ENCODE results near the gene PROZ. TPM values are rescaled to one million over a fixed set of nuclear protein-coding genes. Genes with fewer than 3 reads are reported as not detected.

PROZ gene
- total and polyA plus RNA-seq, 2 of the 13 experiments (the other 11 are each of a cell fraction or from before 2014, with no cell fraction given), result 5.6 to 22.5 TPM

GRCh38 chr13:113183450-113184129 lies 25.1 kb downstream of the PROZ start (continued):
- TF ChIP-seq ZNF609 (CRISPR knock-in tag; IDR thresholded peaks at IDR 0.05; ENCODE audit: borderline replicate concordance) (peak; percentile 90), RERE (CRISPR knock-in tag; IDR thresholded peaks at IDR 0.05; ENCODE audit: low read depth) (peak; percentile 67; the same call in 1 of the 2 replicates), ZBTB46 (CRISPR knock-in tag; IDR thresholded peaks at IDR 0.05; ENCODE audit: borderline replicate concordance) (no peak), ZNF770 (CRISPR knock-in tag; IDR thresholded peaks at IDR 0.05) (no peak), ZNF790 (CRISPR knock-in tag; IDR thresholded peaks at IDR 0.05; ENCODE audit: borderline replicate concordance) (no peak), REST (IDR thresholded peaks at IDR 0.05; ENCODE audit: borderline replicate concordance in 1 of 2, low read depth in 1 of 2, low read length in 2 of 2) (no peak), NONO (IDR thresholded peaks at IDR 0.05) (no peak), NONO (CRISPR knock-in tag; conservative IDR thresholded peaks at IDR 0.05) (peak; percentile 46; the same call in 1 of the 2 replicates)

Data from HepG2 (cell line).